HG03066 (cell line): Measurements from ENCODE around the gene CTSE.

Experiments used
- ATAC-seq: cut with Tn5 transposase; IDR thresholded peaks from one replicate; pipeline ENCODE4 v1.9.1; 2021; ENCODE audit warnings: low read depth; ENCODE audit not compliant: unreplicated experiment

CTSE gene

GRCh38 chr1:205973377-205974232 is 50.1 kb downstream of the CTSE start:
- no peak for ATAC-seq

GRCh38 chr1:205972491-205973168 is 51.1 kb downstream of the CTSE start:
- no peak for ATAC-seq

- ATAC-seq: no peak
Measured at GRCh38 chr1:205972081-205972480, 51.6 kb downstream of the CTSE start.

- ATAC-seq: no peak
Measured at GRCh38 chr1:205971082-205971481, 52.6 kb downstream of the CTSE start.

- ATAC-seq: no peak
Measured at GRCh38 chr1:205970486-205970885, 53.2 kb downstream of the CTSE start.

GRCh38 chr1:205969229-205969628 is 54.5 kb downstream of the CTSE start:
- ATAC-seq: no peak

- ATAC-seq: no peak
Measured at GRCh38 chr1:205967554-205968335, 56.0 kb downstream of the CTSE start.

- no peak for ATAC-seq
Measured at GRCh38 chr1:205965036-205965884, 58.4 kb downstream of the CTSE start.

- no peak for ATAC-seq
Measured at GRCh38 chr1:205963352-205964155, 60.1 kb downstream of the CTSE start.

- no peak for ATAC-seq
Measured at GRCh38 chr1:205962821-205963221, 60.9 kb downstream of the CTSE start.

GRCh38 chr1:205961991-205962820 is 61.5 kb downstream of the CTSE start:
- no peak for ATAC-seq

- no peak for ATAC-seq
Measured at GRCh38 chr1:205961405-205961804, 62.3 kb downstream of the CTSE start.

- ATAC-seq: no peak
Measured at GRCh38 chr1:205959789-205960188, 63.9 kb downstream of the CTSE start.
